WTC11 (cell line): ENCODE results near the gene OTOGL. TPM values are rescaled to one million over a fixed set of nuclear protein-coding genes. Genes with fewer than 3 reads are reported as not detected.

Source experiments
- ATAC-seq: fragments of 200-7000 bp; cut with Tn5 transposase; 2 replicates; pipeline ENCODE4 v1.10.0; 2021; ENCODE audit warnings: mild to moderate bottlenecking, moderate library complexity
- CTCF ChIA-PET: fragments of 300-600 bp; sonication (Branson Sonifier 250); formaldehyde crosslinking; loops from one replicate; lab custom pipeline; 2021; ENCODE audit warnings: antibody characterized with exemption; lab: Charles Lee
- POLR2A ChIA-PET: fragments of 350-600 bp; sonication (Branson Sonifier 250); formaldehyde crosslinking; loops from one replicate; lab custom pipeline; 2021; ENCODE audit warnings: antibody characterized with exemption; lab: Charles Lee
- DNase-seq: peaks from one replicate; pipeline ENCODE4 v3.0.0; 2021; ENCODE audit warnings: low spot score
- H3K27ac Mint-ChIP-seq: 2 replicates; pipeline ENCODE4 v1.8.0; 2021; ENCODE audit warnings: mixed read lengths
- H3K27me3 Mint-ChIP-seq: 2 replicates; pipeline ENCODE4 v1.8.0; 2021; ENCODE audit warnings: low read depth, mild to moderate bottlenecking, moderate library complexity, mixed read lengths
- H3K36me3 Mint-ChIP-seq: 2 replicates; pipeline ENCODE4 v1.8.0; 2021; ENCODE audit warnings: mixed read lengths
- H3K4me1 Mint-ChIP-seq: 2 replicates; pipeline ENCODE4 v1.8.0; 2022; ENCODE audit warnings: mixed read lengths
- H3K4me3 Mint-ChIP-seq: 2 replicates; pipeline ENCODE4 v1.8.0; 2021; ENCODE audit warnings: mild to moderate bottlenecking, moderate library complexity, mixed read lengths
- H3K9me3 Mint-ChIP-seq: 2 replicates; pipeline ENCODE4 v1.8.0; 2021; ENCODE audit warnings: mixed read lengths
- CREB1 ChIP-seq: sonication (generic); formaldehyde crosslinking; IDR thresholded peaks from 2 replicates; pipeline ENCODE4 v1.8.0; 2023; ENCODE audit warnings: mild to moderate bottlenecking, missing genetic modification reagents
- CREM ChIP-seq: sonication (generic); formaldehyde crosslinking; IDR thresholded peaks from 2 replicates; pipeline ENCODE4 v1.8.1; 2022; ENCODE audit warnings: mild to moderate bottlenecking, missing genetic modification reagents, moderate library complexity
- GRHL2 ChIP-seq: fragments of 250-450 bp; sonication (Bioruptor Pico); IDR thresholded peaks from 2 replicates; pipeline ENCODE4 v1.8.0; 2022; ENCODE audit warnings: mild to moderate bottlenecking, moderate library complexity; ENCODE audit not compliant: insufficient replicate concordance, severe bottlenecking
- MXD4 ChIP-seq: fragments of 250-450 bp; sonication (Bioruptor Pico); IDR thresholded peaks from 2 replicates; pipeline ENCODE4 v1.8.0; 2021; ENCODE audit warnings: mild to moderate bottlenecking, moderate library complexity, borderline replicate concordance
- RELA ChIP-seq: sonication (generic); formaldehyde crosslinking; IDR thresholded peaks from 2 replicates; pipeline ENCODE4 v1.8.1; 2022; ENCODE audit warnings: missing genetic modification reagents, mild to moderate bottlenecking, borderline replicate concordance
- RORB ChIP-seq: fragments of 250-450 bp; sonication (Bioruptor Pico); IDR thresholded peaks from 2 replicates; pipeline ENCODE4 v1.9.0; 2021; ENCODE audit warnings: mild to moderate bottlenecking
- ZNF396 ChIP-seq: fragments of 250-450 bp; sonication (Bioruptor Pico); IDR thresholded peaks from 2 replicates; pipeline ENCODE4 v1.8.0; 2021; ENCODE audit warnings: mild to moderate bottlenecking, moderate library complexity, borderline replicate concordance
- ZNF423 ChIP-seq: fragments of 250-450 bp; sonication (Bioruptor Pico); IDR thresholded peaks from 2 replicates; pipeline ENCODE4 v2.1.2; 2022; ENCODE audit warnings: mild to moderate bottlenecking, moderate library complexity
- ZNF671 ChIP-seq: fragments of 250-450 bp; sonication (Bioruptor Pico); IDR thresholded peaks from 2 replicates; pipeline ENCODE4 v1.8.0; 2021; ENCODE audit warnings: mild to moderate bottlenecking
- total RNA-seq: library from RNA; stranded (reverse); gene quantifications from 3 replicates; pipeline ENCODE4 v1.2.3, GENCODE V29; 2021
- TF ChIP-seq, protein P1 (sequence below): sonication (generic); formaldehyde crosslinking; IDR thresholded peaks from 2 replicates; pipeline ENCODE4 v1.8.1; 2023; ENCODE audit warnings: mild to moderate bottlenecking, missing genetic modification reagents, moderate library complexity
- TF ChIP-seq, protein P2 (sequence below): sonication (generic); formaldehyde crosslinking; IDR thresholded peaks from 2 replicates; pipeline ENCODE4 v1.8.1; 2023; ENCODE audit warnings: mild to moderate bottlenecking, missing genetic modification reagents, borderline replicate concordance
- TF ChIP-seq, protein P3 (sequence below): fragments of 250-450 bp; sonication (Bioruptor Pico); IDR thresholded peaks from 2 replicates; pipeline ENCODE4 v1.9.0; 2021; ENCODE audit warnings: mild to moderate bottlenecking, borderline replicate concordance
- TF ChIP-seq, protein P4 (sequence below): sonication (generic); formaldehyde crosslinking; IDR thresholded peaks from 2 replicates; pipeline ENCODE4 v1.8.1; 2022; ENCODE audit warnings: low read depth, missing genetic modification reagents, borderline replicate concordance
- TF ChIP-seq, protein P5 (sequence below): fragments of 250-450 bp; sonication (Bioruptor Pico); IDR thresholded peaks from 2 replicates; pipeline ENCODE4 v2.1.2; 2022; ENCODE audit warnings: mild to moderate bottlenecking, moderate library complexity
- TF ChIP-seq, protein P6 (sequence below): sonication (generic); formaldehyde crosslinking; IDR thresholded peaks from 2 replicates; pipeline ENCODE4 v1.8.1; 2023; ENCODE audit warnings: mild to moderate bottlenecking, missing genetic modification reagents

Gene OTOGL
- total RNA-seq, 1 experiment from 2014 or later, result 0.55 TPM

DNA sequence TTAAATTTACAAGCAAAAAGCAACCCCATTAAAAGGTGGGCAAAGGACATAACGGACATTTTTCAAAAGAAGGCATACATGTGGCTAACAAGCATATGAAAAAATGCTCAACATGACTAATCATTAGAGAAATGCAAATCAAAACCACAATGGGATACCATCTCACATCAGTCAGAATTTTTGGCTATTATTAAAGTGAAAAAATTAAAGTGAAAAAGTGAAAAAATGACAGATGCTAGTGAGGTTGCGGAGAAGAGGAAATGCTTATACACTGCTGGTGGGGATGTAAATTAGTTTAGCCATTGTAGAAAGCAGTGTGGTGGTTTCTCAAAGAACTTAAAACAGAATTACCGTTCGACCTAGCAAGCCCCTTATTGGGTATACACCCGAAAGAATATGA, 7.9 kb downstream of the OTOGL start:
- H3K36me3 Mint-ChIP-seq, result no peaks in the 10 kb centered on the region
- no peaks in the 10 kb centered on the region; the same call in 1 of the 2 replicates for H3K27me3 Mint-ChIP-seq
- ChIA-PET POLR2A (no interaction called here), CTCF (no interaction called here)
- ATAC-seq (no peak), DNase-seq (no peak)
- H3K9me3 Mint-ChIP-seq, result no peaks in the 10 kb centered on the region
- TF ChIP-seq ZNF671 (CRISPR knock-in tag) (no peak), CREM (CRISPR knock-in tag) (no peak), ZNF423 (no peak), GRHL2 (CRISPR knock-in tag) (no peak), RELA (CRISPR knock-in tag) (no peak), MXD4 (CRISPR knock-in tag) (no peak), ZNF396 (CRISPR knock-in tag) (no peak), CREB1 (CRISPR knock-in tag) (no peak), RORB (CRISPR knock-in tag) (no peak)
- TF ChIP-seq, protein P1, sequence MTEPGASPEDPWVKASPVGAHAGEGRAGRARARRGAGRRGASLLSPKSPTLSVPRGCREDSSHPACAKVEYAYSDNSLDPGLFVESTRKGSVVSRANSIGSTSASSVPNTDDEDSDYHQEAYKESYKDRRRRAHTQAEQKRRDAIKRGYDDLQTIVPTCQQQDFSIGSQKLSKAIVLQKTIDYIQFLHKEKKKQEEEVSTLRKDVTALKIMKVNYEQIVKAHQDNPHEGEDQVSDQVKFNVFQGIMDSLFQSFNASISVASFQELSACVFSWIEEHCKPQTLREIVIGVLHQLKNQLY (CRISPR knock-in tag), result no peak
- TF ChIP-seq, protein P2, sequence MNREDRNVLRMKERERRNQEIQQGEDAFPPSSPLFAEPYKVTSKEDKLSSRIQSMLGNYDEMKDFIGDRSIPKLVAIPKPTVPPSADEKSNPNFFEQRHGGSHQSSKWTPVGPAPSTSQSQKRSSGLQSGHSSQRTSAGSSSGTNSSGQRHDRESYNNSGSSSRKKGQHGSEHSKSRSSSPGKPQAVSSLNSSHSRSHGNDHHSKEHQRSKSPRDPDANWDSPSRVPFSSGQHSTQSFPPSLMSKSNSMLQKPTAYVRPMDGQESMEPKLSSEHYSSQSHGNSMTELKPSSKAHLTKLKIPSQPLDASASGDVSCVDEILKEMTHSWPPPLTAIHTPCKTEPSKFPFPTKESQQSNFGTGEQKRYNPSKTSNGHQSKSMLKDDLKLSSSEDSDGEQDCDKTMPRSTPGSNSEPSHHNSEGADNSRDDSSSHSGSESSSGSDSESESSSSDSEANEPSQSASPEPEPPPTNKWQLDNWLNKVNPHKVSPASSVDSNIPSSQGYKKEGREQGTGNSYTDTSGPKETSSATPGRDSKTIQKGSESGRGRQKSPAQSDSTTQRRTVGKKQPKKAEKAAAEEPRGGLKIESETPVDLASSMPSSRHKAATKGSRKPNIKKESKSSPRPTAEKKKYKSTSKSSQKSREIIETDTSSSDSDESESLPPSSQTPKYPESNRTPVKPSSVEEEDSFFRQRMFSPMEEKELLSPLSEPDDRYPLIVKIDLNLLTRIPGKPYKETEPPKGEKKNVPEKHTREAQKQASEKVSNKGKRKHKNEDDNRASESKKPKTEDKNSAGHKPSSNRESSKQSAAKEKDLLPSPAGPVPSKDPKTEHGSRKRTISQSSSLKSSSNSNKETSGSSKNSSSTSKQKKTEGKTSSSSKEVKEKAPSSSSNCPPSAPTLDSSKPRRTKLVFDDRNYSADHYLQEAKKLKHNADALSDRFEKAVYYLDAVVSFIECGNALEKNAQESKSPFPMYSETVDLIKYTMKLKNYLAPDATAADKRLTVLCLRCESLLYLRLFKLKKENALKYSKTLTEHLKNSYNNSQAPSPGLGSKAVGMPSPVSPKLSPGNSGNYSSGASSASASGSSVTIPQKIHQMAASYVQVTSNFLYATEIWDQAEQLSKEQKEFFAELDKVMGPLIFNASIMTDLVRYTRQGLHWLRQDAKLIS (CRISPR knock-in tag), result no peak
- TF ChIP-seq, protein P3, sequence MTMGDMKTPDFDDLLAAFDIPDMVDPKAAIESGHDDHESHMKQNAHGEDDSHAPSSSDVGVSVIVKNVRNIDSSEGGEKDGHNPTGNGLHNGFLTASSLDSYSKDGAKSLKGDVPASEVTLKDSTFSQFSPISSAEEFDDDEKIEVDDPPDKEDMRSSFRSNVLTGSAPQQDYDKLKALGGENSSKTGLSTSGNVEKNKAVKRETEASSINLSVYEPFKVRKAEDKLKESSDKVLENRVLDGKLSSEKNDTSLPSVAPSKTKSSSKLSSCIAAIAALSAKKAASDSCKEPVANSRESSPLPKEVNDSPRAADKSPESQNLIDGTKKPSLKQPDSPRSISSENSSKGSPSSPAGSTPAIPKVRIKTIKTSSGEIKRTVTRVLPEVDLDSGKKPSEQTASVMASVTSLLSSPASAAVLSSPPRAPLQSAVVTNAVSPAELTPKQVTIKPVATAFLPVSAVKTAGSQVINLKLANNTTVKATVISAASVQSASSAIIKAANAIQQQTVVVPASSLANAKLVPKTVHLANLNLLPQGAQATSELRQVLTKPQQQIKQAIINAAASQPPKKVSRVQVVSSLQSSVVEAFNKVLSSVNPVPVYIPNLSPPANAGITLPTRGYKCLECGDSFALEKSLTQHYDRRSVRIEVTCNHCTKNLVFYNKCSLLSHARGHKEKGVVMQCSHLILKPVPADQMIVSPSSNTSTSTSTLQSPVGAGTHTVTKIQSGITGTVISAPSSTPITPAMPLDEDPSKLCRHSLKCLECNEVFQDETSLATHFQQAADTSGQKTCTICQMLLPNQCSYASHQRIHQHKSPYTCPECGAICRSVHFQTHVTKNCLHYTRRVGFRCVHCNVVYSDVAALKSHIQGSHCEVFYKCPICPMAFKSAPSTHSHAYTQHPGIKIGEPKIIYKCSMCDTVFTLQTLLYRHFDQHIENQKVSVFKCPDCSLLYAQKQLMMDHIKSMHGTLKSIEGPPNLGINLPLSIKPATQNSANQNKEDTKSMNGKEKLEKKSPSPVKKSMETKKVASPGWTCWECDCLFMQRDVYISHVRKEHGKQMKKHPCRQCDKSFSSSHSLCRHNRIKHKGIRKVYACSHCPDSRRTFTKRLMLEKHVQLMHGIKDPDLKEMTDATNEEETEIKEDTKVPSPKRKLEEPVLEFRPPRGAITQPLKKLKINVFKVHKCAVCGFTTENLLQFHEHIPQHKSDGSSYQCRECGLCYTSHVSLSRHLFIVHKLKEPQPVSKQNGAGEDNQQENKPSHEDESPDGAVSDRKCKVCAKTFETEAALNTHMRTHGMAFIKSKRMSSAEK (CRISPR knock-in tag), result no peak
- TF ChIP-seq, protein P4, sequence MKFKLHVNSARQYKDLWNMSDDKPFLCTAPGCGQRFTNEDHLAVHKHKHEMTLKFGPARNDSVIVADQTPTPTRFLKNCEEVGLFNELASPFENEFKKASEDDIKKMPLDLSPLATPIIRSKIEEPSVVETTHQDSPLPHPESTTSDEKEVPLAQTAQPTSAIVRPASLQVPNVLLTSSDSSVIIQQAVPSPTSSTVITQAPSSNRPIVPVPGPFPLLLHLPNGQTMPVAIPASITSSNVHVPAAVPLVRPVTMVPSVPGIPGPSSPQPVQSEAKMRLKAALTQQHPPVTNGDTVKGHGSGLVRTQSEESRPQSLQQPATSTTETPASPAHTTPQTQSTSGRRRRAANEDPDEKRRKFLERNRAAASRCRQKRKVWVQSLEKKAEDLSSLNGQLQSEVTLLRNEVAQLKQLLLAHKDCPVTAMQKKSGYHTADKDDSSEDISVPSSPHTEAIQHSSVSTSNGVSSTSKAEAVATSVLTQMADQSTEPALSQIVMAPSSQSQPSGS (CRISPR knock-in tag), result no peak
- TF ChIP-seq, protein P5, sequence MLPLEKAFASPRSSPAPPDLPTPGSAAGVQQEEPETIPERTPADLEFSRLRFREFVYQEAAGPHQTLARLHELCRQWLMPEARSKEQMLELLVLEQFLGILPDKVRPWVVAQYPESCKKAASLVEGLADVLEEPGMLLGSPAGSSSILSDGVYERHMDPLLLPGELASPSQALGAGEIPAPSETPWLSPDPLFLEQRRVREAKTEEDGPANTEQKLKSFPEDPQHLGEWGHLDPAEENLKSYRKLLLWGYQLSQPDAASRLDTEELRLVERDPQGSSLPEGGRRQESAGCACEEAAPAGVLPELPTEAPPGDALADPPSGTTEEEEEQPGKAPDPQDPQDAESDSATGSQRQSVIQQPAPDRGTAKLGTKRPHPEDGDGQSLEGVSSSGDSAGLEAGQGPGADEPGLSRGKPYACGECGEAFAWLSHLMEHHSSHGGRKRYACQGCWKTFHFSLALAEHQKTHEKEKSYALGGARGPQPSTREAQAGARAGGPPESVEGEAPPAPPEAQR, result no peak
- TF ChIP-seq, protein P6, sequence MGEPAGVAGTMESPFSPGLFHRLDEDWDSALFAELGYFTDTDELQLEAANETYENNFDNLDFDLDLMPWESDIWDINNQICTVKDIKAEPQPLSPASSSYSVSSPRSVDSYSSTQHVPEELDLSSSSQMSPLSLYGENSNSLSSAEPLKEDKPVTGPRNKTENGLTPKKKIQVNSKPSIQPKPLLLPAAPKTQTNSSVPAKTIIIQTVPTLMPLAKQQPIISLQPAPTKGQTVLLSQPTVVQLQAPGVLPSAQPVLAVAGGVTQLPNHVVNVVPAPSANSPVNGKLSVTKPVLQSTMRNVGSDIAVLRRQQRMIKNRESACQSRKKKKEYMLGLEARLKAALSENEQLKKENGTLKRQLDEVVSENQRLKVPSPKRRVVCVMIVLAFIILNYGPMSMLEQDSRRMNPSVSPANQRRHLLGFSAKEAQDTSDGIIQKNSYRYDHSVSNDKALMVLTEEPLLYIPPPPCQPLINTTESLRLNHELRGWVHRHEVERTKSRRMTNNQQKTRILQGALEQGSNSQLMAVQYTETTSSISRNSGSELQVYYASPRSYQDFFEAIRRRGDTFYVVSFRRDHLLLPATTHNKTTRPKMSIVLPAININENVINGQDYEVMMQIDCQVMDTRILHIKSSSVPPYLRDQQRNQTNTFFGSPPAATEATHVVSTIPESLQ (CRISPR knock-in tag), result no peak
- no peaks in the 10 kb centered on the region for H3K4me1 Mint-ChIP-seq
- no peak overlapping the region for H3K27ac Mint-ChIP-seq
- no peak overlapping the region for H3K4me3 Mint-ChIP-seq
